Measurements from ENCODE around the gene LTF. TPM values are rescaled to one million over a fixed set of nuclear protein-coding genes. Genes with fewer than 3 reads are reported as not detected.

The LTF gene
- polyA plus RNA-seq, 1 donor from 2014 or later: not detected

GRCh38 chr3:46409739-46410489 is 54.8 kb downstream of the LTF start:
- no peak overlapping the region for H3K9ac ChIP-seq (ENCODE audit: low read length)
- no peak for TF ChIP-seq TAF1 (IDR thresholded peaks at IDR 0.05; ENCODE audit: low read depth)
- no peak for TF ChIP-seq EP300 (conservative IDR thresholded peaks at IDR 0.05; ENCODE audit: poor library complexity, severe bottlenecking)
- TF ChIP-seq POLR2AphosphoS5 (IDR thresholded peaks at IDR 0.05): no peak
- no peak for TF ChIP-seq EZH2 (IDR thresholded peaks at IDR 0.05; ENCODE audit: borderline replicate concordance, insufficient read depth, low read length, poor library complexity, severe bottlenecking)
- no peak for TF ChIP-seq CTCF (IDR thresholded peaks at IDR 0.05; ENCODE audit: poor library complexity, severe bottlenecking)
- no peak for TF ChIP-seq SMC3 (conservative IDR thresholded peaks at IDR 0.05; ENCODE audit: poor library complexity)
- TF ChIP-seq MXI1 (conservative IDR thresholded peaks at IDR 0.05; ENCODE audit: poor library complexity, severe bottlenecking): no peak
- no peak for TF ChIP-seq RAD21 (conservative IDR thresholded peaks at IDR 0.05)
- TF ChIP-seq REST (IDR thresholded peaks at IDR 0.05; ENCODE audit: borderline replicate concordance): no peak
- no peaks in the 10 kb centered on the region for H3K9me2 ChIP-seq (ENCODE audit: insufficient read depth, low read length)
- H3K9me3 ChIP-seq (ENCODE audit: low read length): no peaks in the 10 kb centered on the region
- H3K27me3 ChIP-seq (ENCODE audit: insufficient read depth, low read depth, low read length): no peaks in the 10 kb centered on the region
- H3K79me2 ChIP-seq (replicated peaks; ENCODE audit: insufficient read depth, low read length): no peaks in the 10 kb centered on the region
- no peaks in the 10 kb centered on the region for H3K36me3 ChIP-seq (ENCODE audit: insufficient read depth, low read length)
- H4K20me1 ChIP-seq (ENCODE audit: insufficient read depth): no peaks in the 10 kb centered on the region
- no peak overlapping the region for H3K4me3 ChIP-seq (ENCODE audit: low read length)
- H3K4me2 ChIP-seq (ENCODE audit: low read length): no peak overlapping the region
- H3F3A ChIP-seq (ENCODE audit: insufficient read depth, low read length, poor library complexity, severe bottlenecking): no peaks in the 10 kb centered on the region
- H2AFZ ChIP-seq (ENCODE audit: low read depth, low read length): no peak overlapping the region
- no peak overlapping the region for H3K27ac ChIP-seq (ENCODE audit: low read length)

GRCh38 chr3:46408853-46409252 is 55.9 kb downstream of the LTF start:
- no peaks in the 10 kb centered on the region for H3F3A ChIP-seq (ENCODE audit: insufficient read depth, low read length, poor library complexity, severe bottlenecking)
- H3K27ac ChIP-seq (ENCODE audit: low read length): no peak overlapping the region
- H2AFZ ChIP-seq (ENCODE audit: low read depth, low read length): no peak overlapping the region
- no peaks in the 10 kb centered on the region for H4K20me1 ChIP-seq (ENCODE audit: insufficient read depth)
- H3K4me2 ChIP-seq (ENCODE audit: low read length): no peak overlapping the region
- no peaks in the 10 kb centered on the region for H3K9me2 ChIP-seq (ENCODE audit: insufficient read depth, low read length)
- TF ChIP-seq RAD21 (conservative IDR thresholded peaks at IDR 0.05) (no peak), TAF1 (IDR thresholded peaks at IDR 0.05; ENCODE audit: low read depth) (no peak), REST (IDR thresholded peaks at IDR 0.05; ENCODE audit: borderline replicate concordance) (no peak), EZH2 (IDR thresholded peaks at IDR 0.05; ENCODE audit: borderline replicate concordance, insufficient read depth, low read length, poor library complexity, severe bottlenecking) (no peak), EP300 (conservative IDR thresholded peaks at IDR 0.05; ENCODE audit: poor library complexity, severe bottlenecking) (no peak), SMC3 (conservative IDR thresholded peaks at IDR 0.05; ENCODE audit: poor library complexity) (no peak), POLR2AphosphoS5 (IDR thresholded peaks at IDR 0.05) (no peak), CTCF (IDR thresholded peaks at IDR 0.05; ENCODE audit: poor library complexity, severe bottlenecking) (no peak)
- no peaks in the 10 kb centered on the region for H3K36me3 ChIP-seq (ENCODE audit: insufficient read depth, low read length)
- H3K4me3 ChIP-seq (ENCODE audit: low read length): no peak overlapping the region
- no peaks in the 10 kb centered on the region for H3K79me2 ChIP-seq (replicated peaks; ENCODE audit: insufficient read depth, low read length)
- H3K9ac ChIP-seq (ENCODE audit: low read length): no peak overlapping the region
- H3K27me3 ChIP-seq (ENCODE audit: insufficient read depth, low read depth, low read length): no peaks in the 10 kb centered on the region
- no peaks in the 10 kb centered on the region for H3K9me3 ChIP-seq (ENCODE audit: low read length)
